Parathyroid adenoma (tissue), 2 donors: ENCODE measurements around the gene MAGI1.

ENCODE experiments used
- H2AFZ ChIP-seq: fragments of 300-600 bp; sonication (generic); one replicate; pipeline ENCODE4 v1.7.0; 2017; ENCODE audit warnings: antibody characterized with exemption, mild to moderate bottlenecking
- H3K27ac ChIP-seq: fragments of 300-600 bp; sonication (generic); one replicate; pipeline ENCODE4 v1.7.0; 2017
- H3K27me3 ChIP-seq: fragments of 300-600 bp; sonication (generic); one replicate; pipeline ENCODE4 v1.7.0; 2017; ENCODE audit warnings: low read length; ENCODE audit not compliant: control insufficient read depth, insufficient read depth
- H3K36me3 ChIP-seq: fragments of 300-600 bp; sonication (generic); one replicate; pipeline ENCODE4 v1.7.0; 2017; ENCODE audit warnings: low read length; ENCODE audit not compliant: control insufficient read depth, insufficient read depth
- H3K4me1 ChIP-seq: fragments of 300-600 bp; sonication (generic); one replicate; pipeline ENCODE4 v1.7.0; 2017; ENCODE audit warnings: control low read depth
- H3K4me2 ChIP-seq: fragments of 300-600 bp; sonication (generic); one replicate; pipeline ENCODE4 v1.7.0; 2017; ENCODE audit warnings: low read length
- H3K4me3 ChIP-seq: fragments of 300-600 bp; sonication (generic); one replicate; pipeline ENCODE4 v1.7.0; 2017; ENCODE audit warnings: low read depth, low read length
- H3K79me2 ChIP-seq: fragments of 300-600 bp; sonication (generic); one replicate; pipeline ENCODE4 v1.7.0; 2017; ENCODE audit warnings: control low read depth
- H3K9ac ChIP-seq: fragments of 300-600 bp; sonication (generic); one replicate; pipeline ENCODE4 v1.7.0; 2017; ENCODE audit warnings: mild to moderate bottlenecking
- H3K9me3 ChIP-seq: fragments of 300-600 bp; sonication (generic); one replicate; pipeline ENCODE4 v1.7.0; 2017; ENCODE audit warnings: low read length; ENCODE audit not compliant: control insufficient read depth
- TF ChIP-seq, protein P1 (sequence below): fragments of 300-600 bp; sonication (generic); IDR thresholded peaks from one replicate; pipeline ENCODE4 v1.7.0; 2017; ENCODE audit warnings: antibody characterized with exemption, mild to moderate bottlenecking
- donor health status: primary hyperparathyroidism.

MAGI1 gene

DNA sequence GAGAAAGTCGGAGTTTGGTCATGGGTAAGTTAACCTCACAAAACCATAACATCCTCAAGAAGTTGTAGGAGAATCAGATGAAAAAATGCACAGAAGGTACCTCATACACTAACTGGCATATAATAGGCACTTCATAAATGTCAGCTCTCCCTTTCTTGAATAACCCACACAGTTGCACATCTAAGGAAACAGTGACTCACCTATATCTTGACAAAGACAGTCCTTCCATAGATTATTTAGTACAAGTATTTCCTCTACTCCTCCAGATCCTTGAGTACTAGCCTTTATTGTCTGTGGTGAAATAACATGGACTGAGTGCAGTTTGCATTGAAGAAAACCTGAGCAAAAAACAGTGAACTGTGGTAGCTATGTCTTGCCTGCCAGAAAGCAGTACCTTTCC is 46.6 kb downstream of the MAGI1 start:
- Histone ChIP-seq H3K4me2 (no peak overlapping the region), H3K4me3 (no peak overlapping the region), H2AFZ (no peak overlapping the region), H3K9ac (no peak overlapping the region), H3K27me3 (no peaks in the 10 kb centered on the region), H3K79me2 (peaks cover 5% of the 10 kb centered on the region), H3K27ac (no peak overlapping the region), H3K36me3 (no peaks in the 10 kb centered on the region), H3K9me3 (no peaks in the 10 kb centered on the region), H3K4me1 (peaks cover 10% of the 10 kb centered on the region)
- TF ChIP-seq, protein P1, sequence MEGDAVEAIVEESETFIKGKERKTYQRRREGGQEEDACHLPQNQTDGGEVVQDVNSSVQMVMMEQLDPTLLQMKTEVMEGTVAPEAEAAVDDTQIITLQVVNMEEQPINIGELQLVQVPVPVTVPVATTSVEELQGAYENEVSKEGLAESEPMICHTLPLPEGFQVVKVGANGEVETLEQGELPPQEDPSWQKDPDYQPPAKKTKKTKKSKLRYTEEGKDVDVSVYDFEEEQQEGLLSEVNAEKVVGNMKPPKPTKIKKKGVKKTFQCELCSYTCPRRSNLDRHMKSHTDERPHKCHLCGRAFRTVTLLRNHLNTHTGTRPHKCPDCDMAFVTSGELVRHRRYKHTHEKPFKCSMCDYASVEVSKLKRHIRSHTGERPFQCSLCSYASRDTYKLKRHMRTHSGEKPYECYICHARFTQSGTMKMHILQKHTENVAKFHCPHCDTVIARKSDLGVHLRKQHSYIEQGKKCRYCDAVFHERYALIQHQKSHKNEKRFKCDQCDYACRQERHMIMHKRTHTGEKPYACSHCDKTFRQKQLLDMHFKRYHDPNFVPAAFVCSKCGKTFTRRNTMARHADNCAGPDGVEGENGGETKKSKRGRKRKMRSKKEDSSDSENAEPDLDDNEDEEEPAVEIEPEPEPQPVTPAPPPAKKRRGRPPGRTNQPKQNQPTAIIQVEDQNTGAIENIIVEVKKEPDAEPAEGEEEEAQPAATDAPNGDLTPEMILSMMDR: no peak

- no peak overlapping the region for H3K4me3 ChIP-seq
- H3K9me3 ChIP-seq: no peaks in the 10 kb centered on the region
- TF ChIP-seq, protein P1: no peak
- H3K36me3 ChIP-seq: no peaks in the 10 kb centered on the region
- no peaks in the 10 kb centered on the region for H3K27me3 ChIP-seq
- no peak overlapping the region for H3K4me2 ChIP-seq
- H3K9ac ChIP-seq: no peak overlapping the region
- no peaks in the 10 kb centered on the region for H3K79me2 ChIP-seq
- H3K27ac ChIP-seq: no peak overlapping the region
- no peak overlapping the region for H2AFZ ChIP-seq
- H3K4me1 ChIP-seq: no peaks in the 10 kb centered on the region
Measured at GRCh38 chr3:65988411-65989180, 50.1 kb downstream of the MAGI1 start.

GRCh38 chr3:65986285-65986684 is 52.4 kb downstream of the MAGI1 start:
- Histone ChIP-seq H3K4me2 (no peak overlapping the region), H3K4me3 (no peak overlapping the region), H3K4me1 (no peaks in the 10 kb centered on the region), H3K27ac (no peak overlapping the region), H3K27me3 (no peaks in the 10 kb centered on the region), H3K9me3 (no peaks in the 10 kb centered on the region), H3K9ac (no peak overlapping the region), H3K79me2 (peaks cover 4% of the 10 kb centered on the region), H2AFZ (no peak overlapping the region), H3K36me3 (no peaks in the 10 kb centered on the region)
- TF ChIP-seq, protein P1: no peak

GRCh38 chr3:65984975-65985374 is 53.7 kb downstream of the MAGI1 start:
- H3K4me2 ChIP-seq: no peak overlapping the region
- no peak overlapping the region for H3K4me3 ChIP-seq
- H3K9me3 ChIP-seq: no peaks in the 10 kb centered on the region
- no peak overlapping the region for H3K9ac ChIP-seq
- H3K27me3 ChIP-seq: no peaks in the 10 kb centered on the region
- no peak overlapping the region for H2AFZ ChIP-seq
- H3K27ac ChIP-seq: no peak overlapping the region
- no peaks in the 10 kb centered on the region for H3K4me1 ChIP-seq
- peaks cover 4% of the 10 kb centered on the region for H3K79me2 ChIP-seq
- TF ChIP-seq, protein P1: no peak
- H3K36me3 ChIP-seq: no peaks in the 10 kb centered on the region

DNA sequence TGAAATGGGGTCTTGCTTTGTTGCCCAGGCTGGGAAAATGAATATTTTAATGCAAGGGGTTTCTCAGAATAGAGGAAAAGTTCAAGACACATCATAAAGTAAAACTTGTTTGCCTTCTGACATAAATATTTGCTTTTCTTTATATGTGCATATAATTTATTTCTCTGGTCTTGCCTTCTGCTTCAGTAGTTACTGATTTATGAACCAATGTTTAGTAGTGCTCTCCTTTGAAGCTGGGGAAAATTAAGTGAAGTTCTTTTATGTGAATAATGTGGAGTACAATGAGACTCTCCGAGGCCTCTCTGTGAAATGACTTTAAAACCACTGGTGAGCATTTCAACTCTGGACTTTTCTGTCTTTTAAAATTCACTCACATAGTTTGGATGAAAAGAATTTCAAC is 55.6 kb downstream of the MAGI1 start:
- Histone ChIP-seq H3K9me3 (no peaks in the 10 kb centered on the region), H3K9ac (no peak overlapping the region), H3K4me1 (no peaks in the 10 kb centered on the region), H2AFZ (no peak overlapping the region), H3K27me3 (no peaks in the 10 kb centered on the region), H3K36me3 (no peaks in the 10 kb centered on the region), H3K4me2 (no peak overlapping the region), H3K79me2 (peaks cover 4% of the 10 kb centered on the region), H3K4me3 (no peak overlapping the region), H3K27ac (no peak overlapping the region)
- TF ChIP-seq, protein P1: no peak
